Left kidney (tissue), 2 donors: ENCODE data around the gene PLN. TPM values are rescaled to one million over a fixed set of nuclear protein-coding genes. Genes with fewer than 3 reads are reported as not detected.
A peak's percentile ranks its signal among the peaks of the same experiment; 100 is the strongest.

Source experiments
- DNase-seq: peaks from one replicate; pipeline ENCODE4 v3.0.0-alpha.2; 2013
- polyA plus RNA-seq: library from polyadenylated mRNA; unstranded; fragments of 120-200 nt; gene quantifications from one replicate; pipeline ENCODE4 v1.2.1, GENCODE V29; 2013; ENCODE audit not compliant: insufficient read length

PLN gene
- polyA plus RNA-seq, 1 donor: 4.8 TPM

GRCh38 chr6:118577972-118578371 is 29.9 kb downstream of the PLN start:
- no peak for DNase-seq

- no peak for DNase-seq
These were observed 30.5 kb downstream of the PLN start for GRCh38 chr6:118578617-118579016.

- DNase-seq: no peak
These were observed 31.7 kb downstream of the PLN start for GRCh38 chr6:118579786-118580185.

GRCh38 chr6:118580585-118581419 is 32.7 kb downstream of the PLN start:
- DNase-seq: peak; percentile 64

- no peak for DNase-seq
These were observed 33.4 kb downstream of the PLN start for GRCh38 chr6:118581489-118581959.

- no peak for DNase-seq
These were observed 36.8 kb downstream of the PLN start for GRCh38 chr6:118584911-118585310.

- no peak for DNase-seq
These were observed 38.8 kb downstream of the PLN start for GRCh38 chr6:118586746-118587485.

GRCh38 chr6:118588626-118589025 is 40.5 kb downstream of the PLN start:
- no peak for DNase-seq

GRCh38 chr6:118589186-118589585 is 41.1 kb downstream of the PLN start:
- DNase-seq: no peak

- DNase-seq: no peak
These were observed 41.7 kb downstream of the PLN start for GRCh38 chr6:118589649-118590365.

GRCh38 chr6:118591897-118592296 is 43.8 kb downstream of the PLN start:
- DNase-seq: no peak

- no peak for DNase-seq
These were observed 46.8 kb downstream of the PLN start for GRCh38 chr6:118594877-118595276.

- DNase-seq: no peak
These were observed 48.8 kb downstream of the PLN start for GRCh38 chr6:118596774-118597320.

GRCh38 chr6:118597636-118598035 is 49.5 kb downstream of the PLN start:
- DNase-seq: no peak

GRCh38 chr6:118598324-118598723 is 50.2 kb downstream of the PLN start:
- DNase-seq: no peak

- DNase-seq: no peak
These were observed 54.2 kb downstream of the PLN start for GRCh38 chr6:118602300-118602699.

GRCh38 chr6:118603372-118603771 is 55.3 kb downstream of the PLN start:
- DNase-seq: no peak

GRCh38 chr6:118606268-118606667 is 58.2 kb downstream of the PLN start:
- DNase-seq: no peak

GRCh38 chr6:118606858-118607257 is 58.8 kb downstream of the PLN start:
- no peak for DNase-seq
